SU-DHL-6 (cell line): ENCODE data around the gene S100A16.

Source experiments
- H2AFZ ChIP-seq: fragments of 200-600 bp; sonication (generic); 2 replicates; pipeline ENCODE4 v1.6.1; 2014; ENCODE audit warnings: low read depth, mild to moderate bottlenecking, moderate library complexity, mixed read lengths, antibody characterized with exemption, low read length; ENCODE audit not compliant: severe bottlenecking
- H3F3A ChIP-seq: fragments of 200-600 bp; shearing (Covaris generic); 2 replicates; pipeline ENCODE4 v1.6.0; 2016; ENCODE audit warnings: antibody characterized with exemption, mild to moderate bottlenecking; ENCODE audit not compliant: insufficient read depth
- H3K27ac ChIP-seq: fragments of 200-600 bp; sonication (generic); 2 replicates; pipeline ENCODE4 v1.5.1; 2016; ENCODE audit warnings: low read depth, mild to moderate bottlenecking, low read length, moderate library complexity, mixed read lengths
- H3K27me3 ChIP-seq: fragments of 200-600 bp; sonication (generic), shearing (Covaris generic); 2 replicates; pipeline ENCODE4 v1.6.0; 2014; ENCODE audit warnings: mild to moderate bottlenecking, low read length
- H3K36me3 ChIP-seq: fragments of 200-600 bp; sonication (generic); 2 replicates; pipeline ENCODE4 v1.6.1; 2014; ENCODE audit warnings: mild to moderate bottlenecking, low read length, mixed read lengths
- H3K4me2 ChIP-seq: fragments of 300-600, 200-600 bp; shearing (Covaris generic), sonication (generic); 2 replicates; pipeline ENCODE4 v1.6.0; 2014; ENCODE audit warnings: low read length, low read depth, mild to moderate bottlenecking; ENCODE audit not compliant: poor library complexity, severe bottlenecking
- H3K4me3 ChIP-seq: fragments of 200-600 bp; sonication (generic); 2 replicates; pipeline ENCODE4 v1.5.1; 2014; ENCODE audit warnings: antibody characterized with exemption, low read length, mild to moderate bottlenecking, mixed read lengths; ENCODE audit not compliant: insufficient read depth, poor library complexity, severe bottlenecking
- H3K79me2 ChIP-seq: fragments of 200-600 bp; sonication (generic); 2 replicates; pipeline ENCODE4 v1.6.1; 2014; ENCODE audit warnings: mild to moderate bottlenecking, low read length, moderate library complexity; ENCODE audit not compliant: insufficient read depth
- H3K9ac ChIP-seq: fragments of 200-600 bp; sonication (generic); 2 replicates; pipeline ENCODE4 v1.7.0; 2014; ENCODE audit warnings: mild to moderate bottlenecking, low read length
- H3K9me2 ChIP-seq: fragments of 200-600 bp; sonication (generic); replicated peaks from 2 replicates; pipeline ENCODE4 v1.6.1; 2014; ENCODE audit warnings: low read length; ENCODE audit not compliant: insufficient read depth
- H3K9me3 ChIP-seq: fragments of 200-600 bp; sonication (generic); 2 replicates; pipeline ENCODE4 v1.6.1; 2014; ENCODE audit warnings: low read length, mixed read lengths; ENCODE audit not compliant: insufficient read depth
- H4K20me1 ChIP-seq: fragments of 200-600 bp; sonication (generic); 2 replicates; pipeline ENCODE4 v1.6.1; 2014; ENCODE audit warnings: low read depth, mild to moderate bottlenecking, antibody characterized with exemption, low read length, moderate library complexity, mixed read lengths
- EZH2phosphoT487 ChIP-seq: fragments of 200-600 bp; sonication (generic), shearing (Covaris generic); conservative IDR thresholded peaks from 2 replicates; pipeline ENCODE4 v1.6.1; 2018; ENCODE audit warnings: mild to moderate bottlenecking, antibody characterized with exemption, low read length, moderate library complexity, mixed read lengths
- TF ChIP-seq, protein P1 (sequence below): fragments of 200-600 bp; sonication (generic); IDR thresholded peaks from one replicate; pipeline ENCODE4 v1.5.1; 2017; ENCODE audit warnings: antibody characterized with exemption, mild to moderate bottlenecking, low read length, moderate library complexity; ENCODE audit not compliant: insufficient read depth, poor library complexity, severe bottlenecking

S100A16 gene

DNA sequence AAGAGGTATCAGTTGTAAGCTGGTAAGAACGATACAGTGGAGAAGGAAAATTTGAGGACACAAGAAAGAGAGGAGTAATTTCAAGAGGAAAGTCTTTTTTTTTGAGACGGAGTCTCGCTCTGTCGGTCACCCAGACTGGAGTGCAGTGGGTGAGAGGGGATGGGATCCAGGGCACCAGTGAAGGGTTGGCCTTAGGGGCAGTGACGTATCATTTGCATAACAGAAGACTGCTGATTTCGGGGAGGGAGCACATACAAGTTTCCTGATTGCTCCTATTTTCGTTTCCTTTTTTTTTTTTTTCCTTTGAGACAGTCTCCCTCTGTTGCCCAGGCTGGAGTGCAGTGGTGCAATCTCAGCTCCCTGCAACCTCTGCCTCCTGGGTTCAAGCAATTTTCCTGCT lies 10.2 kb upstream of the S100A16 start:
- Histone ChIP-seq H3K36me3 (no peaks in the 10 kb centered on the region), H3K9me2 (no peaks in the 10 kb centered on the region), H3K27me3 (no peaks in the 10 kb centered on the region), H3K9ac (no peak overlapping the region), H3K4me3 (no peak overlapping the region), H2AFZ (no peak overlapping the region), H3K27ac (no peak overlapping the region), H3K9me3 (no peaks in the 10 kb centered on the region), H4K20me1 (no peaks in the 10 kb centered on the region), H3K4me2 (no peak overlapping the region), H3F3A (no peaks in the 10 kb centered on the region), H3K79me2 (no peaks in the 10 kb centered on the region)
- no peak for TF ChIP-seq EZH2phosphoT487
- TF ChIP-seq, protein P1, sequence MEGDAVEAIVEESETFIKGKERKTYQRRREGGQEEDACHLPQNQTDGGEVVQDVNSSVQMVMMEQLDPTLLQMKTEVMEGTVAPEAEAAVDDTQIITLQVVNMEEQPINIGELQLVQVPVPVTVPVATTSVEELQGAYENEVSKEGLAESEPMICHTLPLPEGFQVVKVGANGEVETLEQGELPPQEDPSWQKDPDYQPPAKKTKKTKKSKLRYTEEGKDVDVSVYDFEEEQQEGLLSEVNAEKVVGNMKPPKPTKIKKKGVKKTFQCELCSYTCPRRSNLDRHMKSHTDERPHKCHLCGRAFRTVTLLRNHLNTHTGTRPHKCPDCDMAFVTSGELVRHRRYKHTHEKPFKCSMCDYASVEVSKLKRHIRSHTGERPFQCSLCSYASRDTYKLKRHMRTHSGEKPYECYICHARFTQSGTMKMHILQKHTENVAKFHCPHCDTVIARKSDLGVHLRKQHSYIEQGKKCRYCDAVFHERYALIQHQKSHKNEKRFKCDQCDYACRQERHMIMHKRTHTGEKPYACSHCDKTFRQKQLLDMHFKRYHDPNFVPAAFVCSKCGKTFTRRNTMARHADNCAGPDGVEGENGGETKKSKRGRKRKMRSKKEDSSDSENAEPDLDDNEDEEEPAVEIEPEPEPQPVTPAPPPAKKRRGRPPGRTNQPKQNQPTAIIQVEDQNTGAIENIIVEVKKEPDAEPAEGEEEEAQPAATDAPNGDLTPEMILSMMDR: no peak

DNA sequence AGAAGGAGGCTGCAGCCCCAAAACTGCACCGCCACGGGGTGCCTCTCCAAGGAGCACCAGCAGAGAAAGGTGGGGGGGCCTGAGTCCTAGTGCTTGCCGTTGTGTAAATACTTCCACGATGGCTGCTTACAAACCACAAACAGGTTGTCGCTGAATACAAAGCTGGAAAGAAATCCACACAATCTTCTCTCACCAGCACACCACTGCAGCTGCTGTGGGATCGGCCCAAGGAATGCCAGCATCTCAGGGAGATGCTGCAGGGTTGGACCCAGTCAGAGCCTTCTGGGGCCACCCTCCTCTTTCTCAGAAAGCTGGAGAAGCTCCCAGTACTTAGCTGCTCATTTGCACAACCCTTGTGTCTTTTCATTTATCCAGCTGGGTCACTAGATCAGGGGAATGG lies 6.2 kb upstream of the S100A16 start:
- Histone ChIP-seq H3K9me2 (no peaks in the 10 kb centered on the region), H3K9me3 (no peaks in the 10 kb centered on the region), H3K4me2 (no peak overlapping the region), H3K4me3 (no peak overlapping the region), H3K27me3 (no peaks in the 10 kb centered on the region), H3K36me3 (no peaks in the 10 kb centered on the region), H3K79me2 (no peaks in the 10 kb centered on the region), H3K9ac (no peak overlapping the region), H4K20me1 (no peaks in the 10 kb centered on the region), H2AFZ (no peak overlapping the region), H3F3A (no peaks in the 10 kb centered on the region), H3K27ac (no peak overlapping the region)
- TF ChIP-seq EZH2phosphoT487: no peak
- TF ChIP-seq, protein P1: no peak

DNA sequence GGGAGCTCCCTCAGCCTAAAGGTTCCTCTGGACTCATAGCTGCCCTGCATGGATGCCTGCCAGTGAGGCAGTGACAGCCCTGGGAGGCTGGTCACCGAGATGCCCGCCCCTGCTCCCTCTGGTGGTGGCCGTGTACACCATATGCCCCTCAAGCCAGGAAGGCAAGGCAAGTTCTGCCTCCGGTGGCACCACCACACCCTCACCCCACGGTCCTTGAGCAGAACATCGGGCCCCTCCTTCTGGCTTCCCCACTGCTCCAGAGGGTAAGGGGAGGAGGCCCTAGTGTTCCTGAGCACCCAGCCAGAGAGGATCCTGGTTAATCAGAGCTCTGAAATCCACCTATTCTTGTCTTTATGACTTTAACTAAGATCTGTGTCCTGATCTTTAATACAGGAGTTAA lies 4.7 kb upstream of the S100A16 start:
- no peak overlapping the region for H3K9ac ChIP-seq
- no peak overlapping the region for H3K27ac ChIP-seq
- no peak overlapping the region for H2AFZ ChIP-seq
- no peaks in the 10 kb centered on the region for H3K9me2 ChIP-seq
- no peaks in the 10 kb centered on the region for H4K20me1 ChIP-seq
- H3F3A ChIP-seq: no peaks in the 10 kb centered on the region
- H3K79me2 ChIP-seq: no peaks in the 10 kb centered on the region
- H3K4me2 ChIP-seq: no peak overlapping the region
- no peaks in the 10 kb centered on the region for H3K36me3 ChIP-seq
- no peaks in the 10 kb centered on the region for H3K9me3 ChIP-seq
- no peak overlapping the region for H3K4me3 ChIP-seq
- no peaks in the 10 kb centered on the region for H3K27me3 ChIP-seq
- TF ChIP-seq EZH2phosphoT487: no peak
- TF ChIP-seq, protein P1: peak; percentile 85
